GM23338 (cell line): ENCODE data around the gene LANCL3. TPM values are rescaled to one million over a fixed set of nuclear protein-coding genes. Genes with fewer than 3 reads are reported as not detected.
"Not testable (repeated sequence)": the region's sequence is repeated elsewhere in the genome, so short reads cannot be mapped to it uniquely, and the experiment has no call there.

ENCODE experiments used
- ATAC-seq: fragments of 200-7000 bp; cut with Tn5 transposase; 3 replicates; pipeline ENCODE4 v1.9.1; 2020
- DNase-seq: peaks from one replicate; pipeline ENCODE4 v3.0.0-alpha.2; 2015; ENCODE audit warnings: low spot score
- H2AFZ ChIP-seq: fragments of 200-600 bp; sonication (generic); 2 replicates; pipeline ENCODE4 v1.8.0; 2016; ENCODE audit warnings: antibody characterized with exemption, mild to moderate bottlenecking, moderate library complexity
- H3F3A ChIP-seq: fragments of 200-600 bp; sonication (generic); replicated peaks from 2 replicates; pipeline ENCODE4 v1.8.0; 2017; ENCODE audit warnings: antibody characterized with exemption, mixed run types, low read depth
- H3K27ac ChIP-seq: fragments of 200-600 bp; sonication (generic); 2 replicates; pipeline ENCODE4 v1.6.1; 2016; ENCODE audit warnings: low read depth
- H3K27me3 ChIP-seq: fragments of 200-600 bp; sonication (generic); 2 replicates; pipeline ENCODE4 v1.8.0; 2016; ENCODE audit warnings: mild to moderate bottlenecking, mixed run types, moderate library complexity; ENCODE audit not compliant: insufficient read depth
- H3K36me3 ChIP-seq: fragments of 200-600 bp; sonication (generic); 2 replicates; pipeline ENCODE4 v1.8.0; 2016; ENCODE audit warnings: mild to moderate bottlenecking; ENCODE audit not compliant: insufficient read depth
- H3K4me1 ChIP-seq: fragments of 200-600 bp; sonication (generic); 2 replicates; pipeline ENCODE4 v1.8.0; 2016; ENCODE audit warnings: mild to moderate bottlenecking, moderate library complexity; ENCODE audit not compliant: insufficient read depth
- H3K4me2 ChIP-seq: fragments of 200-600 bp; sonication (generic); 2 replicates; pipeline ENCODE4 v1.7.1; 2017; ENCODE audit warnings: mixed run types
- H3K4me3 ChIP-seq: fragments of 200-600 bp; sonication (generic); 2 replicates; pipeline ENCODE4 v1.6.1; 2016; ENCODE audit warnings: mixed run types
- H3K79me2 ChIP-seq: fragments of 200-600 bp; sonication (generic); replicated peaks from 2 replicates; pipeline ENCODE4 v1.8.0; 2017; ENCODE audit warnings: mild to moderate bottlenecking; ENCODE audit not compliant: insufficient read depth
- H3K9me2 ChIP-seq: fragments of 200-600 bp; sonication (generic); 2 replicates; pipeline ENCODE4 v1.8.0; 2017; ENCODE audit not compliant: insufficient read depth
- H4K20me1 ChIP-seq: fragments of 200-600 bp; sonication (generic); replicated peaks from 2 replicates; pipeline ENCODE4 v1.8.0; 2017; ENCODE audit warnings: mild to moderate bottlenecking; ENCODE audit not compliant: insufficient read depth
- H3K27ac Mint-ChIP-seq: 2 replicates; pipeline ENCODE4 v1.8.0; 2020; ENCODE audit warnings: inconsistent platforms, mild to moderate bottlenecking, moderate library complexity, mixed read lengths
- H3K27me3 Mint-ChIP-seq: 3 replicates; pipeline ENCODE4 v1.8.0; 2022; ENCODE audit warnings: low read depth, mild to moderate bottlenecking, moderate library complexity, mixed read lengths, inconsistent platforms; ENCODE audit not compliant: insufficient read depth, poor library complexity
- H3K36me3 Mint-ChIP-seq: 3 replicates; pipeline ENCODE4 v1.8.0; 2021; ENCODE audit warnings: low read depth, mild to moderate bottlenecking, inconsistent platforms, moderate library complexity, mixed read lengths
- H3K4me1 Mint-ChIP-seq: 3 replicates; pipeline ENCODE4 v1.8.0; 2020; ENCODE audit warnings: mild to moderate bottlenecking, inconsistent platforms, mixed read lengths
- H3K4me3 Mint-ChIP-seq: 3 replicates; pipeline ENCODE4 v1.8.0; 2021; ENCODE audit warnings: moderate library complexity, mild to moderate bottlenecking, inconsistent platforms, mixed read lengths
- H3K9me3 Mint-ChIP-seq: 3 replicates; pipeline ENCODE4 v1.8.0; 2020; ENCODE audit warnings: moderate library complexity, mild to moderate bottlenecking, inconsistent platforms, mixed read lengths
- CTCF ChIP-seq, 2 experiments: fragments of 200-600 bp in 1 of 2; sonication (generic) in 1 of 2; conservative IDR thresholded peaks; 2 replicates each; pipeline versions ENCODE4 v1.5.1 to v1.6.1; 2016 to 2017; ENCODE audit warnings: antibody characterized with exemption in 2 of 2, low read depth in 2 of 2, mild to moderate bottlenecking in 2 of 2, moderate library complexity in 1 of 2
- ETS1 ChIP-seq: IDR thresholded peaks from 2 replicates; pipeline ENCODE4 v1.6.1; 2016; ENCODE audit warnings: antibody characterized with exemption
- EZH2 ChIP-seq: fragments of 200-600 bp; sonication (generic); IDR thresholded peaks from one replicate; pipeline ENCODE4 v1.8.0; 2017; ENCODE audit warnings: antibody characterized with exemption, mild to moderate bottlenecking, low read depth; ENCODE audit not compliant: unreplicated experiment
- EZH2phosphoT487 ChIP-seq: fragments of 200-600 bp; sonication (generic); IDR thresholded peaks from one replicate; pipeline ENCODE4 v1.8.1; 2018; ENCODE audit warnings: antibody characterized with exemption; ENCODE audit not compliant: unreplicated experiment
- JUNB ChIP-seq: IDR thresholded peaks from one replicate; pipeline ENCODE4 v1.6.1; 2016; ENCODE audit warnings: antibody characterized with exemption; ENCODE audit not compliant: unreplicated experiment
- NANOG ChIP-seq: IDR thresholded peaks from 2 replicates; pipeline ENCODE4 v1.6.1; 2016; ENCODE audit warnings: antibody characterized with exemption, borderline replicate concordance
- POLR2AphosphoS5 ChIP-seq: IDR thresholded peaks from 2 replicates; pipeline ENCODE4 v1.6.1; 2016; ENCODE audit warnings: antibody characterized with exemption, low read depth
- REST ChIP-seq: IDR thresholded peaks from one replicate; pipeline ENCODE4 v1.6.1; 2018; ENCODE audit warnings: antibody characterized with exemption; ENCODE audit not compliant: unreplicated experiment
- ZNF114 ChIP-seq: fragments of 250-450 bp; sonication (Bioruptor Pico); IDR thresholded peaks from 2 replicates; pipeline ENCODE4 v1.5.0; 2020; ENCODE audit warnings: mild to moderate bottlenecking, moderate library complexity
- ZNF331 ChIP-seq: fragments of 250-450 bp; sonication (Bioruptor Pico); IDR thresholded peaks from 2 replicates; pipeline ENCODE4 v1.5.0; 2020; ENCODE audit warnings: low read depth, mild to moderate bottlenecking, moderate library complexity
- long read RNA-seq: library from polyadenylated mRNA; unstranded; transcript quantifications from one replicate; pipeline ENCODE4 v2.0.0, GENCODE V29; 2020; ENCODE audit not compliant: unreplicated experiment
- polyA plus RNA-seq: library from polyadenylated mRNA; unstranded; fragments of >200 nt; fragmentation: Nextera tagmentation; extraction: Ambion mirVana; gene quantifications from 2 replicates; pipeline ENCODE4 v1.2.1, GENCODE V29; 2016
- total RNA-seq: library from RNA; depleted of rRNA; stranded (reverse); fragments of >200 nt; shearing (Covaris generic); gene quantifications from 2 replicates; pipeline ENCODE4 v1.2.3, GENCODE V29; 2014; rRNA removed

The LANCL3 gene
- total RNA-seq = 0.54 and 1.8 TPM in 2 replicates
- 0.11 and 0.26 TPM in 2 replicates for polyA plus RNA-seq
- long read RNA-seq = 0 reads

GRCh38 chrX:37571426-37572107, at the start of gene LANCL3:
Gene LANCL3, plus strand, starts transcription at chrX:37571661. Its CDS starts 210 bp downstream, at chrX:37571871.
- not testable (repeated sequence) for H3K4me1 ChIP-seq, H3K9me3 Mint-ChIP-seq, H3K27me3 ChIP-seq, H3K9me2 ChIP-seq, H2AFZ ChIP-seq, H3K27me3 Mint-ChIP-seq, H3F3A ChIP-seq, H3K79me2 ChIP-seq, H3K27ac ChIP-seq, H3K36me3 ChIP-seq, H4K20me1 ChIP-seq, H3K36me3 Mint-ChIP-seq, H3K27ac Mint-ChIP-seq
- peak; percentile 11 for DNase-seq
- peak within 1 kb of the TSS; percentile 67 for H3K4me3 Mint-ChIP-seq
- H3K4me1 Mint-ChIP-seq = peaks cover 21% of the 10 kb centered on the region
- H3K4me2 ChIP-seq = peak within 1 kb of the TSS; percentile 69
- ATAC-seq = peak; percentile 81
- peak within 1 kb of the TSS; percentile 48 for H3K4me3 ChIP-seq

DNA sequence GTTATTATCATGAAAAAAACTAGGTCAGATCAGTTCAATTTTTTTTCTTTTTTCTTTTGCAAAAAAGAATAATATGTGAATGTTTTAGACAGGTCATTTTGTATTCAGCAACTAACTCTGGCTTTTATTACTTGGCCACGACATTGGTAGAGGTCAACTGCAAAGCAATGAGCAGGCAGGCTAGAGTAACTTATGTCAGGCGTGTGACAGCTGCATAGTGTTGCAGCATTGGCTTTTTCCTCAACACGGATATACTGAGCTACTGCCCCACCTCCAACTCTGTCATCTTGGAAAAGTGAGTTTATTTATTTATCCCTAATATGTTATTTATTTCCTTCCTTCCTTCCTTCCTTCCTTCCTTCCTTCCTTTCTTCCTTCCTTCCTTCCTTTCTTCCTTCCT, 47.8 kb upstream of the LANCL3 start:
- not testable (repeated sequence) for ATAC-seq, H3K79me2 ChIP-seq, H3K27me3 Mint-ChIP-seq, H3K9me2 ChIP-seq, H3K27me3 ChIP-seq, H3K36me3 ChIP-seq, H4K20me1 ChIP-seq, H3K4me3 ChIP-seq, H3K36me3 Mint-ChIP-seq, H3K4me1 Mint-ChIP-seq, H3K27ac Mint-ChIP-seq, H3K4me2 ChIP-seq, H2AFZ ChIP-seq, H3K4me1 ChIP-seq, H3K27ac ChIP-seq, H3K4me3 Mint-ChIP-seq, H3F3A ChIP-seq, DNase-seq, H3K9me3 Mint-ChIP-seq

- H3K4me1 Mint-ChIP-seq = no peaks in the 10 kb centered on the region
- H3K4me2 ChIP-seq = no peak overlapping the region
- no peaks in the 10 kb centered on the region for H3K27me3 Mint-ChIP-seq
- H3K27ac Mint-ChIP-seq = no peak overlapping the region
- H2AFZ ChIP-seq = no peak overlapping the region
- no peak for ATAC-seq
- H3K36me3 ChIP-seq = no peaks in the 10 kb centered on the region
- H3K79me2 ChIP-seq = no peaks in the 10 kb centered on the region
- H3K9me2 ChIP-seq = no peaks in the 10 kb centered on the region
- no peak overlapping the region for H3K4me3 ChIP-seq
- no peak for DNase-seq
- no peaks in the 10 kb centered on the region for H3K4me1 ChIP-seq
- no peaks in the 10 kb centered on the region for H3K27me3 ChIP-seq
- H3K27ac ChIP-seq = no peak overlapping the region
- H3K9me3 Mint-ChIP-seq = 0 out of 3 replicates have a peak, but pooled peaks cover 5% of the 10 kb centered on the region
- H3K36me3 Mint-ChIP-seq = no peaks in the 10 kb centered on the region
- no peaks in the 10 kb centered on the region for H4K20me1 ChIP-seq
- H3F3A ChIP-seq = no peaks in the 10 kb centered on the region
- H3K4me3 Mint-ChIP-seq = no peak overlapping the region
- TF ChIP-seq JUNB (no peak), POLR2AphosphoS5 (no peak), EZH2 (no peak), REST (no peak), ZNF114 (CRISPR knock-in tag) (no peak), ZNF331 (CRISPR knock-in tag) (no peak), CTCF (conservative IDR thresholded peaks at IDR 0.05; ENCODE audit: low read depth in 2 of 2) (no peak), NANOG (no peak), EZH2phosphoT487 (no peak), ETS1 (no peak)
These were observed 29.5 kb upstream of the LANCL3 start for GRCh38 chrX:37541991-37542390.
